Endothelial cell of umbilical vein (primary cell): ENCODE data around the gene SPACA1. TPM values are rescaled to one million over a fixed set of nuclear protein-coding genes. Genes with fewer than 3 reads are reported as not detected.

Experiments
- BruUV-seq: library from RNA; stranded (reverse); fragments of 400-500 nt; replicated peaks from 2 replicates; lab custom pipeline; 2021; lab: Mats Ljungman, UMichigan
- CTCF ChIA-PET: fragments of 300-600, 350-600 bp; sonication (Branson Sonifier 250); formaldehyde crosslinking; loops from one replicate; lab custom pipeline; 2021; ENCODE audit warnings: antibody characterized with exemption, inconsistent platforms; lab: Charles Lee
- POLR2A ChIA-PET: fragments of 300-600, 350-600 bp; sonication (Branson Sonifier 250); formaldehyde crosslinking; loops from one replicate; lab custom pipeline; 2021; ENCODE audit warnings: antibody characterized with exemption, inconsistent platforms; lab: Charles Lee
- DNase-seq: peaks from one replicate; pipeline ENCODE4 v3.0.0-alpha.2; 2011; ENCODE audit warnings: low read depth, low spot score
- FAIRE-seq: peaks from 2 replicates; lab custom pipeline; 2011; peaks lifted over from hg19 to GRCh38; lab: Jason Lieb, UNC
- H2AFZ ChIP-seq: 2 replicates; pipeline ENCODE4 v1.6.0; 2012; ENCODE audit warnings: low read depth, low read length, control low read depth, inconsistent platforms
- H3K27ac ChIP-seq: 2 replicates; pipeline ENCODE4 v1.5.1; 2011; ENCODE audit warnings: low read depth, mild to moderate bottlenecking, control low read depth, low read length, moderate library complexity; ENCODE audit not compliant: insufficient read depth
- H3K27me3 ChIP-seq, 2 experiments: 2 replicates each; pipeline versions ENCODE4 v1.6.0 to v1.6.1; 2011; ENCODE audit warnings: low read length in 2 of 2, mixed read lengths in 1 of 2; ENCODE audit not compliant: control insufficient read depth in 2 of 2, insufficient read depth in 2 of 2
- H3K36me3 ChIP-seq, 2 experiments: 2 replicates in 1 of 2; 3 replicates in 1 of 2; pipeline ENCODE4 v1.5.1; 2011; ENCODE audit warnings: low read length in 2 of 2, mild to moderate bottlenecking in 1 of 2, moderate library complexity in 1 of 2; ENCODE audit not compliant: control insufficient read depth in 2 of 2, insufficient read depth in 2 of 2; ENCODE audit errors: extremely low read depth in 1 of 2
- H3K4me1 ChIP-seq: 3 replicates; pipeline ENCODE4 v1.5.1; 2011; ENCODE audit warnings: mild to moderate bottlenecking, low read length; ENCODE audit not compliant: control insufficient read depth, insufficient read depth; ENCODE audit errors: extremely low read depth
- H3K4me2 ChIP-seq: 2 replicates; pipeline ENCODE4 v1.6.1; 2011; ENCODE audit warnings: low read length, control low read depth, mixed read lengths; ENCODE audit not compliant: insufficient read depth
- H3K4me3 ChIP-seq, 3 experiments: fragments of 200-600 bp in 1 of 3; sonication (generic), shearing (Covaris generic) in 1 of 3; replicated peaks in 1 of 3; 2 replicates each; pipeline ENCODE4 v1.5.1; 2011 to 2016; ENCODE audit warnings: control low read depth in 3 of 3, low read length in 3 of 3, mild to moderate bottlenecking in 2 of 3, inconsistent platforms in 1 of 3, low read depth in 1 of 3, moderate library complexity in 1 of 3; ENCODE audit not compliant: insufficient read depth in 1 of 3
- H3K79me2 ChIP-seq: 2 replicates; pipeline ENCODE4 v1.6.0; 2012; ENCODE audit warnings: low read length, inconsistent platforms; ENCODE audit not compliant: control insufficient read depth, insufficient read depth
- H3K9ac ChIP-seq: replicated peaks from 2 replicates; pipeline ENCODE3; 2011; ENCODE audit warnings: low read length, control low read depth; ENCODE audit not compliant: insufficient read depth; ENCODE audit errors: extremely low read depth
- H3K9me1 ChIP-seq: replicated peaks from 3 replicates; pipeline ENCODE4 v1.6.0; 2011; ENCODE audit warnings: mild to moderate bottlenecking, low read length; ENCODE audit not compliant: control insufficient read depth, insufficient read depth; ENCODE audit errors: extremely low read depth
- H3K9me3 ChIP-seq: replicated peaks from 2 replicates; pipeline ENCODE4 v1.5.1; 2012; ENCODE audit warnings: low read length, inconsistent platforms; ENCODE audit not compliant: control insufficient read depth, insufficient read depth
- H4K20me1 ChIP-seq: replicated peaks from 2 replicates; pipeline ENCODE3; 2011; ENCODE audit warnings: mild to moderate bottlenecking, low read length; ENCODE audit not compliant: control insufficient read depth, insufficient read depth; ENCODE audit errors: extremely low read depth
- CTCF ChIP-seq, 2 donors: IDR thresholded peaks; 1 replicate in 1 of 2; 2 replicates in 1 of 2; pipeline ENCODE4 v1.5.1; 2011; ENCODE audit warnings: low read length in 2 of 2, mild to moderate bottlenecking in 2 of 2, moderate library complexity in 2 of 2, control low read depth in 1 of 2, inconsistent platforms in 1 of 2, low read depth in 1 of 2; ENCODE audit not compliant: insufficient read depth in 1 of 2; ENCODE audit errors: extremely low read depth in 1 of 2
- EZH2 ChIP-seq: IDR thresholded peaks from 2 replicates; pipeline ENCODE4 v1.6.1; 2012; ENCODE audit warnings: borderline replicate concordance, low read depth, mild to moderate bottlenecking, moderate library complexity, low read length, inconsistent platforms; ENCODE audit not compliant: severe bottlenecking
- FOS ChIP-seq: IDR thresholded peaks from 2 replicates; pipeline ENCODE4 v1.6.1; 2011; ENCODE audit warnings: mild to moderate bottlenecking, low read length, moderate library complexity, borderline replicate concordance; ENCODE audit not compliant: insufficient read depth
- GATA2 ChIP-seq: IDR thresholded peaks from 2 replicates; pipeline ENCODE4 v1.7.0; 2011; ENCODE audit warnings: low read depth, mild to moderate bottlenecking, moderate library complexity, mixed read lengths, low read length; ENCODE audit not compliant: insufficient read length, insufficient read depth
- JUN ChIP-seq: IDR thresholded peaks from 2 replicates; pipeline ENCODE4 v1.6.1; 2011; ENCODE audit warnings: borderline replicate concordance, low read depth; ENCODE audit not compliant: insufficient read length, insufficient read depth
- MAX ChIP-seq: IDR thresholded peaks from 2 replicates; pipeline ENCODE4 v1.6.1; 2011; ENCODE audit not compliant: insufficient read depth, insufficient read length
- MYC ChIP-seq: IDR thresholded peaks from one replicate; pipeline ENCODE4 v1.6.1; 2011; ENCODE audit warnings: mild to moderate bottlenecking, low read depth, low read length
- POLR2A ChIP-seq: IDR thresholded peaks from 2 replicates; pipeline ENCODE4 v1.6.1; 2012; ENCODE audit warnings: low read depth, mild to moderate bottlenecking, control low read depth, low read length
- POLR2AphosphoS5 ChIP-seq: IDR thresholded peaks from 2 replicates; pipeline ENCODE4 v1.6.1; 2012; ENCODE audit warnings: low read depth, mild to moderate bottlenecking, control low read depth, low read length, moderate library complexity; ENCODE audit not compliant: insufficient read depth
- dilution Hi-C: fragments of 300-500 bp; cut with MboI; formaldehyde crosslinking; loops from one replicate; pipeline ENCODE4 v1.15.0; 2019; ENCODE audit warnings: low sequenced_read_pairs; ENCODE audit not compliant: extremely low pct_ligation_motif_present
- intact Hi-C: fragments of 100-400 bp; cut with micrococcal nuclease; formaldehyde crosslinking; loops from one replicate; pipeline ENCODE4 v1.10.0; 2022
- polyA plus RNA-seq, 4 experiments: library from polyadenylated mRNA; depleted of rRNA in 3 of 4; stranded (reverse) in 3 of 4; unstranded in 1 of 4; fragments of >200 nt; gene quantifications; 2 replicates each; pipeline versions ENCODE4 v1.2.1 to v1.2.3, GENCODE V29; 2011 to 2012; ENCODE audit warnings: missing spikeins in 1 of 4
- total RNA-seq: library from RNA; stranded (reverse); gene quantifications from 2 replicates; pipeline ENCODE4 v1.2.3, GENCODE V29; 2021

SPACA1 gene
- total and polyA plus RNA-seq, 2 donors (not counting 3 experiments of a cell fraction or from before 2014, with no cell fraction given), result not detected

GRCh38 chr6:88086792-88087191 lies 39.2 kb downstream of the SPACA1 start:
- H3K9ac ChIP-seq, result no peak overlapping the region
- no peak overlapping the region for H2AFZ ChIP-seq
- dilution Hi-C loops (no loop called here), intact Hi-C loops (no loop called here)
- no TSS peak for BruUV-seq
- no peaks in the 10 kb centered on the region for H3K79me2 ChIP-seq
- no peak overlapping the region for H3K4me2 ChIP-seq
- no peaks in the 10 kb centered on the region for H3K9me3 ChIP-seq
- H3K9me1 ChIP-seq, result no peaks in the 10 kb centered on the region
- H3K27me3 ChIP-seq, result no peaks in the 10 kb centered on the region
- no peak overlapping the region for H3K27ac ChIP-seq
- H3K36me3 ChIP-seq, result no peaks in the 10 kb centered on the region
- DNase-seq (no peak), FAIRE-seq (no peak)
- H3K4me1 ChIP-seq, result no peaks in the 10 kb centered on the region
- CTCF ChIA-PET, result no interaction called here
- H4K20me1 ChIP-seq, result no peaks in the 10 kb centered on the region
- H3K4me3 ChIP-seq, result no peak overlapping the region
- no peak for TF ChIP-seq POLR2A
- TF ChIP-seq CTCF (IDR thresholded peaks at IDR 0.05; ENCODE audit: extremely low read depth in 1 of 2, insufficient read depth in 1 of 2, low read depth in 1 of 2, low read length in 2 of 2), result no peak
- TF ChIP-seq GATA2, result no peak
- no peak for TF ChIP-seq EZH2
- TF ChIP-seq MYC, result no peak
- no peak for TF ChIP-seq FOS
- TF ChIP-seq POLR2AphosphoS5, result no peak
- POLR2A ChIA-PET, result no interaction called here

GRCh38 chr6:88089708-88090107 lies 42.1 kb downstream of the SPACA1 start:
- no peak overlapping the region for H3K9ac ChIP-seq
- H3K9me1 ChIP-seq, result no peaks in the 10 kb centered on the region
- H4K20me1 ChIP-seq, result no peaks in the 10 kb centered on the region
- intact Hi-C loops (no loop called here), dilution Hi-C loops (no loop called here)
- H3K27me3 ChIP-seq, result no peaks in the 10 kb centered on the region
- H3K4me1 ChIP-seq, result no peaks in the 10 kb centered on the region
- H3K4me3 ChIP-seq, result no peak overlapping the region
- no peak overlapping the region for H2AFZ ChIP-seq
- DNase-seq, result no peak
- FAIRE-seq, result no peak
- H3K36me3 ChIP-seq, result no peaks in the 10 kb centered on the region
- ChIA-PET POLR2A (no interaction called here), CTCF (no interaction called here)
- no TSS peak for BruUV-seq
- TF ChIP-seq MAX, result no peak
- TF ChIP-seq EZH2, result no peak
- TF ChIP-seq POLR2AphosphoS5, result no peak
- no peak for TF ChIP-seq JUN
- TF ChIP-seq CTCF (IDR thresholded peaks at IDR 0.05; ENCODE audit: extremely low read depth in 1 of 2, insufficient read depth in 1 of 2, low read depth in 1 of 2, low read length in 2 of 2), result no peak
- TF ChIP-seq MYC, result no peak
- TF ChIP-seq GATA2, result no peak
- no peak for TF ChIP-seq POLR2A
- TF ChIP-seq FOS, result no peak
- no peaks in the 10 kb centered on the region for H3K9me3 ChIP-seq
- H3K79me2 ChIP-seq, result no peaks in the 10 kb centered on the region
- no peak overlapping the region for H3K27ac ChIP-seq
- no peak overlapping the region for H3K4me2 ChIP-seq
